A673 (cell line): ENCODE results near the gene WDFY4.

ENCODE experiments used
- CTCF ChIP-seq: fragments of 300-800, 200-600 bp; sonication (generic); conservative IDR thresholded peaks from 2 replicates; pipeline ENCODE4 v1.5.1; 2017; ENCODE audit warnings: low read depth, mild to moderate bottlenecking, antibody characterized with exemption, low read length, moderate library complexity, mixed read lengths
- EZH2 ChIP-seq: fragments of 200-600 bp; sonication (generic); IDR thresholded peaks from 2 replicates; pipeline ENCODE4 v1.6.1; 2017; ENCODE audit warnings: borderline replicate concordance, low read depth, mild to moderate bottlenecking, mixed read lengths, antibody characterized with exemption, low read length; ENCODE audit not compliant: poor library complexity, severe bottlenecking

GRCh38 chr10:48844616-48845015, 159.9 kb downstream of the WDFY4 start:
- TF ChIP-seq CTCF (no peak), EZH2 (no peak)
